ENCODE data around the gene DHX35. TPM values are rescaled to one million over a fixed set of nuclear protein-coding genes. Genes with fewer than 3 reads are reported as not detected.

The DHX35 gene
- total RNA-seq, 1 donor from 2014 or later = 9.5 TPM

DNA sequence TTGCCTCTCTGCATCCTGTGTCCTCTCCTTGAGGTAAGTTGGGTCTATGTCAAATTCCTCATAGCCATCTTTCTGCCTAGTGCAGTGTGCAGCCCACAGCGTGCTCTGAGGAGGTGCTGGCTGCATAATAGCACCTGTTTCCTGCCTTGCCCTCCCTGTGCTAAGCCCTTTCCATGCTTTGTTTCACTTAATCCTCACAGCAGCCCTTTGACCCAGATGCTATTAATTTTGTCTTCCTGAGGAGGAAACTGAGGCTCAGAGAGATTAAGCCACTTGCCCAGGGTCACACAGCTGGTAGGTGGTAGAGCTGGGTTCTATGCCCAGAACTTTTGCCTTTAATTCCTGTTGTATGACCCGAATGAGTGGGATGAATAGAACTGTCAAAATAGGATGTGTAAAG is 22.5 kb upstream of the DHX35 start:
- no peak overlapping the region for H3K27ac Mint-ChIP-seq
- DNase-seq = no peak
- no peaks in the 10 kb centered on the region for H3K36me3 Mint-ChIP-seq (ENCODE audit: low read depth)
- intact Hi-C loops (cut with micrococcal nuclease) = no loop called here
- ATAC-seq (ENCODE audit: low read depth) = no peak
- POLR2A ChIA-PET = no interaction called here
- TF ChIP-seq, protein P1, sequence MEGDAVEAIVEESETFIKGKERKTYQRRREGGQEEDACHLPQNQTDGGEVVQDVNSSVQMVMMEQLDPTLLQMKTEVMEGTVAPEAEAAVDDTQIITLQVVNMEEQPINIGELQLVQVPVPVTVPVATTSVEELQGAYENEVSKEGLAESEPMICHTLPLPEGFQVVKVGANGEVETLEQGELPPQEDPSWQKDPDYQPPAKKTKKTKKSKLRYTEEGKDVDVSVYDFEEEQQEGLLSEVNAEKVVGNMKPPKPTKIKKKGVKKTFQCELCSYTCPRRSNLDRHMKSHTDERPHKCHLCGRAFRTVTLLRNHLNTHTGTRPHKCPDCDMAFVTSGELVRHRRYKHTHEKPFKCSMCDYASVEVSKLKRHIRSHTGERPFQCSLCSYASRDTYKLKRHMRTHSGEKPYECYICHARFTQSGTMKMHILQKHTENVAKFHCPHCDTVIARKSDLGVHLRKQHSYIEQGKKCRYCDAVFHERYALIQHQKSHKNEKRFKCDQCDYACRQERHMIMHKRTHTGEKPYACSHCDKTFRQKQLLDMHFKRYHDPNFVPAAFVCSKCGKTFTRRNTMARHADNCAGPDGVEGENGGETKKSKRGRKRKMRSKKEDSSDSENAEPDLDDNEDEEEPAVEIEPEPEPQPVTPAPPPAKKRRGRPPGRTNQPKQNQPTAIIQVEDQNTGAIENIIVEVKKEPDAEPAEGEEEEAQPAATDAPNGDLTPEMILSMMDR (IDR thresholded peaks at IDR 0.05) = no peak
- no peaks in the 10 kb centered on the region for H3K9me3 Mint-ChIP-seq
- no peaks in the 10 kb centered on the region for H3K4me1 Mint-ChIP-seq
- H3K4me3 Mint-ChIP-seq = no peak overlapping the region
- CTCF ChIA-PET = no interaction called here
- no peaks in the 10 kb centered on the region for H3K27me3 Mint-ChIP-seq

DNA sequence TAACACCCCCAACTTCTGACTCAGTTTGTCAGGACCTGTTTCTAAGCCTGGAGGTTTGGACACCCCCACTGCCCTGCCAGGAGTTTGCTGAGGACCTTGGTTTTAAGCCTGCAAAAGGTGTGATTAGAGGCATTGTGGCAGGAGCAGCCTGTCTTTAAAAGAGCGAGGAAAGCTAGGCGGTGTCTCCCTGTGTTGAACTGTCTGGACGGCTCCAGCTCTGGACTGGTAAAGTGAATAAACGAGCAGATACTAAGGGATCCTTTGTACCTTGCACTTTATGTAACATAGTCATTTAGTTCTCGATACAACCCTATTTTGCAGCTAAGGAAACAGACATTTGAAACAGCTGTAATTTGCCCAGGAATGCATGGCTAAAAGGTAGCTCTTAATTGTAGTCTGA is 21.5 kb upstream of the DHX35 start:
- POLR2A ChIA-PET = no interaction called here
- H3K4me1 Mint-ChIP-seq = no peaks in the 10 kb centered on the region

DNA sequence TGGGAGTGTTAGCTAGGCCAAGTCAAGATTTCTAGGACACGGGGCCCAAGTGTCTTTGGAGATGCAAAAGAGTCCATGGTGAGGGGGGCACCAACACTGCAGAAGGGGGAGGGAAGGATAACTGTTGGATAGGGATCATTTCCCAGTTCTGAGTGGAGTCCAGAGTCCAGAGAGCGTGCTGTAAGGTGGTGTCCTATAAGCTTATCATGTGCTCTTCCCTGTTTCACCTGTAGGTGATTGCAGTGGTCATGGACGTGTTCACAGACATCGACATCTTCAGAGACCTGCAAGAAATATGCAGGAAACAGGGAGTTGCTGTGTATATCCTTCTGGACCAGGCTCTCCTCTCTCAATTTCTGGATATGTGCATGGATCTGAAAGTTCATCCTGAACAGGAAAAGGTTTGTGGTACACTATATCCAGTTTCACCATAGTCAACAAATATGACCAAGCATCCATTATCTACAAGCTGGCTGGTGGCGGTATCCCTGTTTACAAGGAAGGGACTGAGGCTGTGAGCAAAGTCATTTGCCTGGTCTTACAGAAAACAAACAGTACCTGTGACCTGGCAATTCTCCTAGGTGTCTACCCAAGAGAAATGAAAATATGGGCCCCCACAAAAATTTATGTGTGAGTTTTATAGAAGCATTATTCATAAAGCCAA is 20.3 kb upstream of the DHX35 start:
- ChIA-PET CTCF (no interaction called here), POLR2A (no interaction called here)
- Mint-ChIP-seq H3K27ac (no peak overlapping the region), H3K4me1 (no peaks in the 10 kb centered on the region), H3K36me3 (ENCODE audit: low read depth) (no peaks in the 10 kb centered on the region), H3K27me3 (no peaks in the 10 kb centered on the region), H3K4me3 (no peak overlapping the region), H3K9me3 (no peaks in the 10 kb centered on the region)
- ATAC-seq (ENCODE audit: low read depth) (no peak), DNase-seq (no peak)
- intact Hi-C loops (cut with micrococcal nuclease) = no loop called here
- TF ChIP-seq, protein P1 (IDR thresholded peaks at IDR 0.05) = no peak

More for the DNA sequence above, 21.5 kb upstream of the DHX35 start:
- Mint-ChIP-seq H3K27me3 (no peaks in the 10 kb centered on the region), H3K4me3 (no peak overlapping the region), H3K27ac (no peak overlapping the region), H3K36me3 (ENCODE audit: low read depth) (no peaks in the 10 kb centered on the region), H3K9me3 (no peaks in the 10 kb centered on the region)
- no peak for ATAC-seq (ENCODE audit: low read depth)
- DNase-seq = no peak
- CTCF ChIA-PET = no interaction called here
- TF ChIP-seq, protein P1 (IDR thresholded peaks at IDR 0.05) = no peak
- intact Hi-C loops (cut with micrococcal nuclease) = no loop called here

DNA sequence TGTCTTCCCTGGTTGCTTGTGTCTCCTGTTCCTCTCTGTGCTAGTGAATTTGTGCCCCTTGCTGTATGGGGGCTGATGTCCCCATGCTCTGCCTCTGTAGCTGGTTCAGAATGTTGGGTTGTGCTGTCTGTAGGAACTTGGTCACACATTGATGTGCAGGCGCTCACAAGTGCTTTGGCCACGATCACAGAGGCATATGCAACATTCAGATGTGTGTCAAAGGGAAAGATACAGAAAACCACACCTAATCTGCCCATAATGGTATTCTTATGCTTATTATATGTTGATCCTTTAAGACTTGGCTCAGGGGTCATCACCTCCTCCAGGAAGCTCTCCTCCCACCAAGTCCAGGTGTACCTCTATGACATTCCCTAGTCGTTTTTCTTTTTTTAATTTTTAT is 17.1 kb upstream of the DHX35 start:
- TF ChIP-seq, protein P1 (IDR thresholded peaks at IDR 0.05) = no peak
- no peaks in the 10 kb centered on the region for H3K4me1 Mint-ChIP-seq
- intact Hi-C loops (cut with micrococcal nuclease) = no loop called here
- H3K4me3 Mint-ChIP-seq = no peak overlapping the region
- ATAC-seq (ENCODE audit: low read depth) (no peak), DNase-seq (no peak)
- H3K36me3 Mint-ChIP-seq (ENCODE audit: low read depth) = no peaks in the 10 kb centered on the region
- H3K9me3 Mint-ChIP-seq = no peaks in the 10 kb centered on the region
- H3K27me3 Mint-ChIP-seq = no peaks in the 10 kb centered on the region
- ChIA-PET POLR2A (no interaction called here), CTCF (no interaction called here)
- H3K27ac Mint-ChIP-seq = no peak overlapping the region

DNA sequence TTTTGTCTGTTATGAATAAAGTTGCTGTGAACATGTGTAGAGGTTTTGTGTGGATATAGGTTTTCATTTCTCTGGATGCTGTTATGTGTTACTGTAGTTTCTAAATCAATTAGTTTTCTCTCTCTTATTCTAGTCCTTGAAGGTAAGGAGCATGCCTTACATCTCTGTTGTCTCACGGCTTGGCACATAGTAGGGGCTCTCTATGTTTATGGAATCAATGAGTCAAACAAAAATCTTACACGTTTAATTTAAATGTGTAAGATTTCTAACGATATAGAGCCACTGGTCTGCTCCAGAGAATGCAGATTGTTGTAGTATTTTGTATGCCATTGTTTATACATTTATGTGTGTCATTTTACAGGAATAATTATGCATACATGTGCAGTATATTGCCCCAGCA is 15.3 kb upstream of the DHX35 start:
- ChIA-PET POLR2A (no interaction called here), CTCF (no interaction called here)
- Mint-ChIP-seq H3K36me3 (ENCODE audit: low read depth) (no peaks in the 10 kb centered on the region), H3K9me3 (no peaks in the 10 kb centered on the region), H3K4me3 (no peak overlapping the region), H3K4me1 (no peaks in the 10 kb centered on the region), H3K27ac (no peak overlapping the region), H3K27me3 (no peaks in the 10 kb centered on the region)
- ATAC-seq (ENCODE audit: low read depth) = no peak
- TF ChIP-seq, protein P1 (IDR thresholded peaks at IDR 0.05) = no peak
- DNase-seq = no peak
- intact Hi-C loops (cut with micrococcal nuclease) = no loop called here
